ENCODE measurements around the gene ZNF521. TPM values are rescaled to one million over a fixed set of nuclear protein-coding genes. Genes with fewer than 3 reads are reported as not detected.

Gene ZNF521
- total and polyA plus RNA-seq, 10 of the 15 experiments (the other 5 are each of a cell fraction or from before 2014, with no cell fraction given) = 0.02 to 0.05 (median 0.04) TPM; not detected in 6

- SMC1A ChIA-PET (ENCODE audit: uncharacterized antibody, unreplicated experiment) = no interaction called here
- CTCF ChIA-PET = no interaction called here
- H4K20me1 ChIP-seq (ENCODE audit: control insufficient read depth, insufficient read depth) = no peaks in the 10 kb centered on the region
- H3K4me3 ChIP-seq = no peak overlapping the region
- H3K27me3 ChIP-seq (replicated peaks in 1 of 2; ENCODE audit: control insufficient read depth in 2 of 2, insufficient read depth in 2 of 2, low read length in 1 of 2) = no peaks in the 10 kb centered on the region
- WGBS (ENCODE audit: insufficient coverage, insufficient replicate concordance, low lambda C conversion rate, missing lambda C conversion rate) = 30% methylated on average over 5 of the region's 5 CpGs
- H3K36me3 ChIP-seq (ENCODE audit: control insufficient read depth in 2 of 2, insufficient read depth in 2 of 2, low read length in 1 of 2) = no peaks in the 10 kb centered on the region
- H3K9me3 ChIP-seq (replicated peaks; ENCODE audit: control insufficient read depth, insufficient read depth, low read length) = no peaks in the 10 kb centered on the region
- H3K27ac ChIP-seq (ENCODE audit: control insufficient read depth, insufficient read depth) = no peak overlapping the region
- DNase-seq (ENCODE audit: low read depth, low spot score) (no peak), FAIRE-seq (no peak), ATAC-seq (no peak)
- no peak overlapping the region for H2AFZ ChIP-seq (ENCODE audit: control insufficient read depth, low read depth, low read length)
- H3K4me1 ChIP-seq (ENCODE audit: control insufficient read depth, insufficient read depth, low read length) = no peaks in the 10 kb centered on the region
- RAD21 ChIA-PET (ENCODE audit: unreplicated experiment) = no interaction called here
- intact Hi-C loops (cut with micrococcal nuclease; ENCODE audit: unreplicated experiment) (no loop called here), in situ Hi-C loops (cut with MboI) (no loop called here)
- H3K79me2 ChIP-seq (ENCODE audit: control insufficient read depth, insufficient read depth, low read length) = no peaks in the 10 kb centered on the region
- BruUV-seq (replicated peaks) = no TSS peak
- H3K4me2 ChIP-seq (ENCODE audit: control insufficient read depth, insufficient read depth) = no peak overlapping the region
- POLR2A ChIA-PET = no interaction called here
- H3K9ac ChIP-seq (ENCODE audit: control insufficient read depth, insufficient read depth, low read length) = no peak overlapping the region
- TF ChIP-seq SUPT20H (IDR thresholded peaks at IDR 0.05; ENCODE audit: borderline replicate concordance, control insufficient read depth, low read depth, low read length) (no peak), RAD51 (IDR thresholded peaks at IDR 0.05) (no peak), SIN3A (IDR thresholded peaks at IDR 0.05; ENCODE audit: low read depth, low read length) (no peak), MLLT1 (IDR thresholded peaks at IDR 0.05) (no peak), CBFB (IDR thresholded peaks at IDR 0.05; ENCODE audit: low read depth) (no peak), HSF1 (IDR thresholded peaks at IDR 0.05; ENCODE audit: low read depth, low read length) (no peak), RCOR1 (conservative IDR thresholded peaks at IDR 0.05; ENCODE audit: low read depth, low read length) (no peak), TCF7 (IDR thresholded peaks at IDR 0.05; ENCODE audit: borderline replicate concordance) (no peak), ELK1 (IDR thresholded peaks at IDR 0.05; ENCODE audit: low read depth, low read length) (no peak), ATF3 (IDR thresholded peaks at IDR 0.05; ENCODE audit: borderline replicate concordance, extremely low read depth, low read depth, low read length) (no peak), ZNF24 (IDR thresholded peaks at IDR 0.05) (no peak), ZNF217 (IDR thresholded peaks at IDR 0.05) (no peak)
- TF ChIP-seq, protein P1, sequence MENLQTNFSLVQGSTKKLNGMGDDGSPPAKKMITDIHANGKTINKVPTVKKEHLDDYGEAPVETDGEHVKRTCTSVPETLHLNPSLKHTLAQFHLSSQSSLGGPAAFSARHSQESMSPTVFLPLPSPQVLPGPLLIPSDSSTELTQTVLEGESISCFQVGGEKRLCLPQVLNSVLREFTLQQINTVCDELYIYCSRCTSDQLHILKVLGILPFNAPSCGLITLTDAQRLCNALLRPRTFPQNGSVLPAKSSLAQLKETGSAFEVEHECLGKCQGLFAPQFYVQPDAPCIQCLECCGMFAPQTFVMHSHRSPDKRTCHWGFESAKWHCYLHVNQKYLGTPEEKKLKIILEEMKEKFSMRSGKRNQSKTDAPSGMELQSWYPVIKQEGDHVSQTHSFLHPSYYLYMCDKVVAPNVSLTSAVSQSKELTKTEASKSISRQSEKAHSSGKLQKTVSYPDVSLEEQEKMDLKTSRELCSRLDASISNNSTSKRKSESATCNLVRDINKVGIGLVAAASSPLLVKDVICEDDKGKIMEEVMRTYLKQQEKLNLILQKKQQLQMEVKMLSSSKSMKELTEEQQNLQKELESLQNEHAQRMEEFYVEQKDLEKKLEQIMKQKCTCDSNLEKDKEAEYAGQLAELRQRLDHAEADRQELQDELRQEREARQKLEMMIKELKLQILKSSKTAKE (IDR thresholded peaks at IDR 0.05; ENCODE audit: low read depth, poor library complexity, severe bottlenecking) = no peak
These were observed 284.5 kb downstream of the ZNF521 start for GRCh38 chr18:25067275-25068025.
